D721Med (cell line): ENCODE results near the gene KCNH1.

Experiments
- DNase-seq: peaks from one replicate; pipeline ENCODE4 v3.0.0; 2011; ENCODE audit warnings: low spot score; ENCODE audit not compliant: insufficient read length
- FAIRE-seq: peaks from 2 replicates; lab custom pipeline; 2011; peaks lifted over from hg19 to GRCh38; lab: Jason Lieb, UNC
- TF ChIP-seq, protein P1 (sequence below): IDR thresholded peaks from 2 replicates; pipeline ENCODE4 v1.5.1; 2012; ENCODE audit warnings: mild to moderate bottlenecking, control low read depth; ENCODE audit not compliant: insufficient read depth; ENCODE audit errors: missing control alignments

The KCNH1 gene

GRCh38 chr1:210796421-210796820, 337.5 kb downstream of the KCNH1 start:
- FAIRE-seq = no peak
- no peak for DNase-seq

DNA sequence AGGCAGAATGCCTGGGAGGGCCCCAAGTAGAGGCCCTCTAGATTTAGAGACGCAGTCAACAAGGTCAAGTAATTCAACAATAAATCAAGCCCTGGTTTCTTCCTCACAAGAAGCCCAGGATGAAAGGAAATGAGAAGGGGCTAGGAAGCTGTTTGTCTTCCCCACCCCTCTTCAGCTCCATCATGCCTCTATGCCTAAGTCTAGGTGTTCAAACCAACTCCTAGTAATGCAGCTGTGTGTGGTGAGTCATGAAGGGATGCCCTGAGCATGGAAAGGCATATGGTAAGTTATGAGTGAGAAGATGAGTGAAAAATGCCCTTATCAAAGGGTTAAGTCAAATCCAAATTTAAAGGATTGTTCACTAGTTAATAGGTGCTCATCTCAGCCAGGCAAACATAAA, 339.5 kb downstream of the KCNH1 start:
- DNase-seq = no peak
- TF ChIP-seq, protein P1, sequence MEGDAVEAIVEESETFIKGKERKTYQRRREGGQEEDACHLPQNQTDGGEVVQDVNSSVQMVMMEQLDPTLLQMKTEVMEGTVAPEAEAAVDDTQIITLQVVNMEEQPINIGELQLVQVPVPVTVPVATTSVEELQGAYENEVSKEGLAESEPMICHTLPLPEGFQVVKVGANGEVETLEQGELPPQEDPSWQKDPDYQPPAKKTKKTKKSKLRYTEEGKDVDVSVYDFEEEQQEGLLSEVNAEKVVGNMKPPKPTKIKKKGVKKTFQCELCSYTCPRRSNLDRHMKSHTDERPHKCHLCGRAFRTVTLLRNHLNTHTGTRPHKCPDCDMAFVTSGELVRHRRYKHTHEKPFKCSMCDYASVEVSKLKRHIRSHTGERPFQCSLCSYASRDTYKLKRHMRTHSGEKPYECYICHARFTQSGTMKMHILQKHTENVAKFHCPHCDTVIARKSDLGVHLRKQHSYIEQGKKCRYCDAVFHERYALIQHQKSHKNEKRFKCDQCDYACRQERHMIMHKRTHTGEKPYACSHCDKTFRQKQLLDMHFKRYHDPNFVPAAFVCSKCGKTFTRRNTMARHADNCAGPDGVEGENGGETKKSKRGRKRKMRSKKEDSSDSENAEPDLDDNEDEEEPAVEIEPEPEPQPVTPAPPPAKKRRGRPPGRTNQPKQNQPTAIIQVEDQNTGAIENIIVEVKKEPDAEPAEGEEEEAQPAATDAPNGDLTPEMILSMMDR = no peak
- no peak for FAIRE-seq

More at GRCh38 chr1:210796421-210796820, 337.5 kb downstream of the KCNH1 start:
- TF ChIP-seq, protein P1 = no peak

DNA sequence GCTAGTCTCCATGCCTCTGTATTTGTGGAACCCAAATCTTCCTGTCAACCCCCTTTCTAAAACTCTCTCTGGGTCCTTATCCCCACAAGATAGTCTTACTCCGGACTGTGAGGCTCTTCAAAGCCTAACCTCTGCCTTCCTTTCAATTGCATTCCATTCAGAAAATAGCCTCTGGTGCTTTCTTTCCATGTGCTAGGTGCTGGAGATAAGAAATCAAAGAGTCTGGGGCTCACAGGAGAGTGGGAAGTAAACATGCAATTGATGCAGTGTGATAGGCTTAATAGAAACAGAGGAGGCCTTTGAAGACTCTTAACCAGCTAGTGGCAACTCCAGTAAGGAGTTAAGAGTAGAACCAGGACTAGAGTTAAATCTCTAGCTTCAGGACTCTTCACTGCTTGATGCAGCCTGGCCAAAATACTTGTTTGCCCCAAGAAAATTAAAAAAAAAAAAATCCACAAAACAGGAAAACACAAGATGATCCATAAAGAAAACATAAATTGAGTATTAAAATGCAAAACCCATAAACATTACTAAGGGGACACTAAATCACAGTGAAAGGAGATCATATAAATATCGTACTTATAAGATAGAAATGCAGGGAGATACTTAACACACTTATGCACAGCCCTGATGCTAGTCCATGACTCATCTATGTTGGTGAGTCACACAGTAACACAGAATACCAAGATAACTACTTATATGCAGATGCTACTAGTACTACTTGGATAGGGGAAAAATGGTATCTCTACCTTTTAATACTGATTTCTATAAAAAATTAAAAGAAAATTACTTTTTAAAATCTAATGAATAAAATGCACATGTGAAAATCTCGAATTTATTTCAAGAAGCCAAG, 341.5 kb downstream of the KCNH1 start:
- DNase-seq (no peak), FAIRE-seq (peak; percentile 70)
- TF ChIP-seq, protein P1 = no peak

DNA sequence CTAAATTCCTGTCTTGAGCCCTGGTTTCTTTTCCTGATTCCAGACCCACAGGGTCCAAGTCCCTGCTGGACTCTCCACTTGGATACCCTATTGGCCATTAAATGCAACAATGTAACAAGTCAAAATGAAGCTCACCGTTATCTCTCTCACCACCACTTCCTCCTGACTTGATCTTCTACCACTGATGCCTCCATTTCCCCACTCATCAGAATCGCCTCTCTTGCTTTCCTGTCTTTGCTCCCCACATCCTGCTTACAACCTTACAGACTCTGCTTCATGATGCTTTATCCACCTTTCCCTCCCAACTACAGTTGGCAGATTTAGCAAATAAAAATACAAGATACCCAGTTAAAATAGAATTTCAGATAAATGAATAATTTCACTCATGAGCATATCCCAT, 343.8 kb downstream of the KCNH1 start:
- TF ChIP-seq, protein P1 = no peak
- no peak for DNase-seq
- FAIRE-seq = no peak

DNA sequence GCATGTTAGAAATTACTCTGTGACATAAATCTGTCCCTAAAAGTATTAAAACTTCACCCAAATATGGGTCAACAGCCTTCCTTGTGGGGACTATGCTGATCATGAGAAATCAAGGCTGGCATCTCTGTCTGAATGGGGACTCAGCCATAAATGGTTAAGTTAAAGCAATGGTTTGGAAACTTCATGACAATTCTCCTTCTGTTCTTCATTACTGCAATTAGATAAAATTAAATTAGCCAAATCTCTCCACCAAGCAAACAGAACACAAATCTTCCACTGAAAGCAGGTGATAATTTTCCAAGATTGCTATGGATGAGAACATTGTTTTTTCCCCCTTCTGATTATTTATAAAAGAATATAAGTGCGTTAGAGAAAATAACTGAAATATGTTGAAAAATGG, 346.1 kb downstream of the KCNH1 start:
- peak; percentile 56 for FAIRE-seq
- no peak for DNase-seq
- TF ChIP-seq, protein P1 = no peak

- DNase-seq (no peak), FAIRE-seq (no peak)
- TF ChIP-seq, protein P1 = no peak
These were observed 347.4 kb downstream of the KCNH1 start for GRCh38 chr1:210786546-210786945.

- no peak for FAIRE-seq
These were observed 350.0 kb downstream of the KCNH1 start for GRCh38 chr1:210783925-210784324.

More at GRCh38 chr1:210783925-210784324, 350.0 kb downstream of the KCNH1 start:
- TF ChIP-seq, protein P1 = no peak
- DNase-seq = no peak
